CD14-positive monocyte (primary cell): Measurements from ENCODE around the gene ASTN2. TPM values are rescaled to one million over a fixed set of nuclear protein-coding genes. Genes with fewer than 3 reads are reported as not detected.

Experiments used
- DNase-seq, 3 donors: peaks; one replicate each; pipeline ENCODE4 v3.0.0-alpha.2; 2011 to 2022
- H2AFZ ChIP-seq: 2 replicates; pipeline ENCODE4 v1.6.0; 2012; ENCODE audit warnings: mild to moderate bottlenecking, low read depth, low read length, inconsistent platforms; ENCODE audit not compliant: insufficient read depth, poor library complexity, severe bottlenecking
- H3K27ac ChIP-seq, 2 donors: 1 replicate in 1 of 2; 2 replicates in 1 of 2; pipeline ENCODE4 v1.5.1; 2012 to 2013; ENCODE audit warnings: low read length in 2 of 2, control low read depth in 1 of 2, inconsistent platforms in 1 of 2, low read depth in 1 of 2, mild to moderate bottlenecking in 1 of 2
- H3K27me3 ChIP-seq, 2 donors: one replicate each; pipeline versions ENCODE4 v1.6.0 to v1.6.1; 2011 to 2013; ENCODE audit warnings: low read length in 2 of 2; ENCODE audit not compliant: control insufficient read depth in 2 of 2, insufficient read depth in 2 of 2
- H3K36me3 ChIP-seq, 2 donors: replicated peaks in 1 of 2; 1 replicate in 1 of 2; 2 replicates in 1 of 2; pipeline versions ENCODE4 v1.5.1 to v1.6.1; 2012 to 2013; ENCODE audit warnings: low read length in 2 of 2, control low read depth in 1 of 2, inconsistent platforms in 1 of 2, mild to moderate bottlenecking in 1 of 2; ENCODE audit not compliant: insufficient read depth in 2 of 2, control insufficient read depth in 1 of 2
- H3K4me1 ChIP-seq, 2 donors: 1 replicate in 1 of 2; 2 replicates in 1 of 2; pipeline versions ENCODE4 v1.5.1 to v1.6.1; 2012 to 2013; ENCODE audit warnings: low read length in 2 of 2, control low read depth in 1 of 2, inconsistent platforms in 1 of 2, mild to moderate bottlenecking in 1 of 2, moderate library complexity in 1 of 2; ENCODE audit not compliant: insufficient read depth in 2 of 2, control insufficient read depth in 1 of 2
- H3K4me2 ChIP-seq: replicated peaks from 2 replicates; pipeline ENCODE3; 2012; ENCODE audit warnings: low read length, moderate library complexity, mild to moderate bottlenecking; ENCODE audit not compliant: poor library complexity, severe bottlenecking; ENCODE audit errors: extremely low read depth
- H3K4me3 ChIP-seq, 3 experiments: fragments of 200-600 bp in 1 of 3; sonication (generic) in 1 of 3; replicated peaks in 1 of 3; 1 replicate in 2 of 3; 2 replicates in 1 of 3; pipeline ENCODE4 v1.5.1; 2011 to 2013; ENCODE audit warnings: low read length in 3 of 3, mild to moderate bottlenecking in 3 of 3, control low read depth in 2 of 3, low read depth in 2 of 3, inconsistent platforms in 1 of 3, moderate library complexity in 1 of 3
- H3K79me2 ChIP-seq: 2 replicates; pipeline ENCODE4 v1.6.0; 2012; ENCODE audit warnings: mild to moderate bottlenecking, control low read depth, inconsistent platforms, low read length, moderate library complexity; ENCODE audit not compliant: insufficient read depth
- H3K9ac ChIP-seq: 2 replicates; pipeline ENCODE4 v1.6.0; 2017; ENCODE audit warnings: low read length, mild to moderate bottlenecking; ENCODE audit not compliant: insufficient read depth, poor library complexity, severe bottlenecking
- H3K9me3 ChIP-seq, 2 donors: replicated peaks in 1 of 2; 1 replicate in 1 of 2; 2 replicates in 1 of 2; pipeline versions ENCODE4 v1.5.1 to v1.6.1; 2012 to 2013; ENCODE audit warnings: low read length in 2 of 2, control low read depth in 1 of 2; ENCODE audit not compliant: control insufficient read depth in 1 of 2, insufficient read depth in 1 of 2
- H4K20me1 ChIP-seq: 2 replicates; pipeline ENCODE4 v1.6.0; 2012; ENCODE audit warnings: mild to moderate bottlenecking, low read length, control low read depth, moderate library complexity; ENCODE audit not compliant: insufficient read depth
- H3K27ac Mint-ChIP-seq, 7 donors: one replicate each; pipeline ENCODE4 v1.8.0; 2020; ENCODE audit warnings: mild to moderate bottlenecking in 7 of 7, mixed read lengths in 7 of 7, moderate library complexity in 6 of 7, inconsistent platforms in 2 of 7
- H3K27me3 Mint-ChIP-seq, 3 donors: one replicate each; pipeline ENCODE4 v1.8.0; 2021 to 2022; ENCODE audit warnings: low read depth in 3 of 3, mild to moderate bottlenecking in 3 of 3, mixed read lengths in 3 of 3, moderate library complexity in 3 of 3, inconsistent platforms in 1 of 3
- H3K36me3 Mint-ChIP-seq, 2 donors: one replicate each; pipeline ENCODE4 v1.8.0; 2020; ENCODE audit warnings: mixed read lengths in 2 of 2, inconsistent platforms in 1 of 2, mild to moderate bottlenecking in 1 of 2
- H3K4me1 Mint-ChIP-seq: one replicate; pipeline ENCODE4 v1.8.0; 2020; ENCODE audit warnings: mild to moderate bottlenecking, mixed read lengths
- H3K4me3 Mint-ChIP-seq, 2 donors: one replicate each; pipeline ENCODE4 v1.8.0; 2020; ENCODE audit warnings: mild to moderate bottlenecking in 2 of 2, mixed read lengths in 2 of 2, moderate library complexity in 1 of 2
- H3K9me3 Mint-ChIP-seq, 7 donors: one replicate each; pipeline ENCODE4 v1.8.0; 2020 to 2022; ENCODE audit warnings: mixed read lengths in 7 of 7, mild to moderate bottlenecking in 6 of 7, moderate library complexity in 6 of 7, inconsistent platforms in 2 of 7
- CTCF ChIP-seq: fragments of 200-600 bp; IDR thresholded peaks from one replicate; pipeline ENCODE4 v1.8.0; 2022; ENCODE audit warnings: antibody characterized with exemption, mild to moderate bottlenecking
- WGBS: methylation state at CpG from one replicate; pipeline ENCODE4 v1.1.5; 2013; ENCODE audit warnings: missing lambda C conversion rate; ENCODE audit not compliant: insufficient coverage; 5-methylcytosine and 5-hydroxymethylcytosine counted together
- intact Hi-C, 2 donors: fragments of 100-400 bp; cut with micrococcal nuclease; formaldehyde crosslinking; loops; one replicate each; pipeline versions ENCODE4 v1.15.0 to v1.15.1; 2023
- polyA plus RNA-seq, 3 donors: library from polyadenylated mRNA; depleted of rRNA in 1 of 3; unstranded in 2 of 3; stranded (reverse) in 1 of 3; fragments of 300-500 nt in 2 of 3; fragments of >200 nt in 1 of 3; fragmentation: Illumina TruSeq in 2 of 3; gene quantifications; 1 replicate in 2 of 3; 2 replicates in 1 of 3; pipeline ENCODE4 v1.2.3, GENCODE V29; 2012 to 2021

Gene ASTN2
- polyA plus RNA-seq, 3 donors: not detected

GRCh38 chr9:116471093-116471906 is 943.6 kb downstream of the ASTN2 start:
- H4K20me1 ChIP-seq: no peaks in the 10 kb centered on the region
- no peak overlapping the region for H2AFZ ChIP-seq
- H3K9me3 Mint-ChIP-seq: peaks cover 0 to 2% (median 0%) of the 10 kb centered on the region in 7 donors
- H3K27ac ChIP-seq: no peak overlapping the region
- no peak overlapping the region for H3K9ac ChIP-seq
- H3K36me3 ChIP-seq: no peaks in the 10 kb centered on the region
- H3K4me2 ChIP-seq: no peak overlapping the region
- H3K36me3 Mint-ChIP-seq: no peaks in the 10 kb centered on the region
- peaks cover 0 to 5% (median 1%) of the 10 kb centered on the region in 3 donors for H3K27me3 Mint-ChIP-seq
- H3K27me3 ChIP-seq: no peaks in the 10 kb centered on the region
- 3% methylated on average over 3 of the region's 7 CpGs for WGBS
- no peak for TF ChIP-seq CTCF
- no peaks in the 10 kb centered on the region for H3K4me1 ChIP-seq
- no peaks in the 10 kb centered on the region for H3K79me2 ChIP-seq
- intact Hi-C loops: no loop called here
- H3K9me3 ChIP-seq: no peaks in the 10 kb centered on the region
- no peak overlapping the region for H3K27ac Mint-ChIP-seq
- H3K4me3 ChIP-seq: no peak overlapping the region
- H3K4me3 Mint-ChIP-seq: no peak overlapping the region
- H3K4me1 Mint-ChIP-seq: no peaks in the 10 kb centered on the region
- DNase-seq: no peak

- H3K36me3 ChIP-seq: no peaks in the 10 kb centered on the region
- intact Hi-C loops: no loop called here
- H3K79me2 ChIP-seq: no peaks in the 10 kb centered on the region
- no peaks in the 10 kb centered on the region for H3K36me3 Mint-ChIP-seq
- no peaks in the 10 kb centered on the region for H3K4me1 Mint-ChIP-seq
- no peak overlapping the region for H3K9ac ChIP-seq
- no peak overlapping the region for H3K4me3 ChIP-seq
- no peaks in the 10 kb centered on the region for H3K27me3 ChIP-seq
- H2AFZ ChIP-seq: no peak overlapping the region
- H3K4me1 ChIP-seq: no peaks in the 10 kb centered on the region
- no peak for DNase-seq
- H4K20me1 ChIP-seq: no peaks in the 10 kb centered on the region
- no peak overlapping the region for H3K27ac ChIP-seq
- TF ChIP-seq CTCF: no peak
- peaks cover 0 to 2% (median 0%) of the 10 kb centered on the region in 7 donors for H3K9me3 Mint-ChIP-seq
- H3K9me3 ChIP-seq: no peaks in the 10 kb centered on the region
- peaks cover 0 to 7% (median 0%) of the 10 kb centered on the region in 3 donors for H3K27me3 Mint-ChIP-seq
- 100% methylated on average over 1 of the region's 8 CpGs for WGBS
- no peak overlapping the region for H3K4me2 ChIP-seq
- no peak overlapping the region for H3K4me3 Mint-ChIP-seq
- H3K27ac Mint-ChIP-seq: no peak overlapping the region
These were observed 945.9 kb downstream of the ASTN2 start for GRCh38 chr9:116468793-116469527.
